Body of pancreas (tissue), 4 donors: ENCODE data around the gene POLR1G. TPM values are rescaled to one million over a fixed set of nuclear protein-coding genes. Genes with fewer than 3 reads are reported as not detected.
"Not testable (repeated sequence)": the region's sequence is repeated elsewhere in the genome, so short reads cannot be mapped to it uniquely, and the experiment has no call there.

Experiments used
- ATAC-seq: fragments of 150-250 bp; one replicate; pipeline ENCODE4 v1.9.1; 2016
- DNase-seq, 4 donors: peaks; one replicate each; pipeline ENCODE4 v3.0.0-alpha.2; 2019
- H3K27ac ChIP-seq, 4 donors: fragments of 200-600 bp; sonication (generic); 1 replicate in 3 of 4; 2 replicates in 1 of 4; pipeline versions ENCODE4 v1.5.1 to v1.6.1; 2016 to 2019; ENCODE audit warnings: mild to moderate bottlenecking in 1 of 4, mixed read lengths in 1 of 4, moderate library complexity in 1 of 4
- H3K27me3 ChIP-seq, 2 donors: fragments of 200-600 bp; sonication (generic); one replicate each; pipeline ENCODE4 v1.6.0; 2016; ENCODE audit warnings: mild to moderate bottlenecking in 1 of 2
- H3K36me3 ChIP-seq, 2 donors: fragments of 200-600 bp; sonication (generic); replicated peaks in 1 of 2; 2 replicates each; pipeline ENCODE4 v1.5.1; 2016; ENCODE audit warnings: low read depth in 2 of 2; ENCODE audit not compliant: insufficient read depth in 1 of 2
- H3K4me1 ChIP-seq: fragments of 200-600 bp; sonication (generic); one replicate; pipeline ENCODE4 v1.6.0; 2016
- H3K4me3 ChIP-seq, 2 donors: fragments of 200-600 bp; sonication (generic); 1 replicate in 1 of 2; 2 replicates in 1 of 2; pipeline ENCODE4 v1.5.1; 2016 to 2019
- H3K9me3 ChIP-seq, 3 donors: fragments of 200-600 bp; sonication (generic); 1 replicate in 2 of 3; 2 replicates in 1 of 3; pipeline ENCODE4 v1.5.1; 2016
- CTCF ChIP-seq, 7 experiments: fragments of 450-650 bp in 4 of 7; fragments of 200-600 bp in 3 of 7; sonication (generic) in 3 of 7; IDR thresholded peaks; one replicate each; pipeline ENCODE4 v1.5.1; 2016 to 2019; ENCODE audit warnings: antibody characterized with exemption in 7 of 7
- POLR2A ChIP-seq, 3 donors: fragments of 450-650 bp; IDR thresholded peaks; one replicate each; pipeline ENCODE4 v1.6.1; 2016; ENCODE audit warnings: antibody characterized with exemption in 3 of 3, mild to moderate bottlenecking in 2 of 3
- WGBS, 2 donors: methylation state at CpG; one replicate each; pipeline ENCODE4 v1.1.5; 2017; 5-methylcytosine and 5-hydroxymethylcytosine counted together
- intact Hi-C: fragments of 100-400 bp; cut with DNase I; formaldehyde crosslinking; loops from one replicate; pipeline ENCODE4 v1.15.1; 2023
- total RNA-seq, 2 donors: library from RNA; depleted of rRNA; stranded (reverse); fragments of >200 nt; gene quantifications; one replicate each; pipeline ENCODE4 v1.1.0, GENCODE V29; 2016

Gene POLR1G
- total RNA-seq, 2 donors from 2014 or later: 1.8 to 2.0 TPM

DNA sequence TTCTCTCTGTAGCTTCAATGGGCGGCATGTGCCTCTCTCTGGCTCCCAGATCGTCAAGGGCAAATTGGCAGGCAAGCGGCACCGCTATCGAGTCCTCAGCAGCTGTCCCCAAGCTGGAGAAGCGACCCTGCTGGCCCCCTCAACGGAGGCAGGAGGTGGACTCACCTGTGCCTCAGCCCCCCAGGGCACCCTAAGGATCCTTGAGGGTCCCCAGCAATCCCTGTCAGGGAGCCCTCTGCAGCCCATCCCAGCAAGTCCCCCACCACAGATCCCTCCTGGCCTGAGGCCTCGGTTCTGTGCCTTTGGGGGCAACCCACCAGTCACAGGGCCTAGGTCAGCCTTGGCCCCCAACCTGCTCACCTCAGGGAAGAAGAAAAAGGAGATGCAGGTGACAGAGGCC lies 1.7 kb downstream of the POLR1G start:
- WGBS, 2 donors: 83 to 87% methylated on average over 7 to 8 of the region's 8 CpGs
- intact Hi-C loops: no loop called here

GRCh38 chr19:45408830-45409556 lies 2.5 kb downstream of the POLR1G start:
- Histone ChIP-seq H3K27ac (no peak overlapping the region), H3K36me3 (no peaks in the 10 kb centered on the region), H3K27me3 (no peaks in the 10 kb centered on the region), H3K4me1 (peaks cover 24% of the 10 kb centered on the region), H3K9me3 (no peaks in the 10 kb centered on the region), H3K4me3 (no peak overlapping the region)
- ATAC-seq (no peak), DNase-seq (no peak)
- intact Hi-C loops: no loop called here
- WGBS, 2 donors: 79 to 84% methylated on average over 15 of the region's 15 CpGs
- TF ChIP-seq CTCF (IDR thresholded peaks at IDR 0.05) (no peak), POLR2A (IDR thresholded peaks at IDR 0.05) (no peak)

More for the DNA sequence above, 1.7 kb downstream of the POLR1G start:
- Histone ChIP-seq H3K27me3 (no peaks in the 10 kb centered on the region), H3K4me1 (peaks cover 33% of the 10 kb centered on the region), H3K36me3 (no peaks in the 10 kb centered on the region), H3K9me3 (no peaks in the 10 kb centered on the region), H3K27ac (no peak overlapping the region), H3K4me3 (no peak overlapping the region)
- DNase-seq (no peak), ATAC-seq (no peak)
- no peak for TF ChIP-seq CTCF (IDR thresholded peaks at IDR 0.05)
- no peak for TF ChIP-seq POLR2A (IDR thresholded peaks at IDR 0.05)

DNA sequence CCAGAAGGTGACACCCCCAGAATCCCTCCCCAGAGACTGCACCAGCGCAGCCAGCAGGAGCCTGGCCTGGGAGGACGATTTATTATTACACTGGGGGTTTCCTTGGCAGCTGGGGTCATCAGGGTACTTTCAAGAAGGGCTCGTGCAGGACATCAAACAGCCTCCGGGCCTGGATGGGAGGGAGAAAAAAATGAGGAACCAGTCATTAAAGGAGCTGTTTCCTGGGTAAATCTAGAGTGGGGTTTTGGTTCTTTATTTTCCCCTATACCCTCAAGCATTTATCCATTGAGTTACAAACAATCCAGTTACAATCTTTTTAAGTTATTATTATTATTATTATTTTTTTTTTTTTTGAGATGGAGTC lies 3.1 kb downstream of the POLR1G start:
- Histone ChIP-seq H3K27me3 (no peaks in the 10 kb centered on the region), H3K27ac (no peak overlapping the region), H3K4me3 (no peak overlapping the region), H3K9me3 (no peaks in the 10 kb centered on the region), H3K4me1 (peaks cover 18% of the 10 kb centered on the region), H3K36me3 (no peaks in the 10 kb centered on the region)
- 60 to 73% methylated on average over 4 of the region's 4 CpGs for WGBS, 2 donors
- ATAC-seq: no peak
- intact Hi-C loops: no loop called here
- TF ChIP-seq POLR2A (IDR thresholded peaks at IDR 0.05): no peak
- no peak for DNase-seq

- ATAC-seq, intact Hi-C loops, H3K36me3 ChIP-seq, H3K9me3 ChIP-seq, H3K4me3 ChIP-seq, H3K27ac ChIP-seq, DNase-seq, H3K27me3 ChIP-seq: not testable (repeated sequence)
- 87 to 89% methylated on average over 4 of the region's 4 CpGs for WGBS, 2 donors
- peaks cover 15% of the 10 kb centered on the region for H3K4me1 ChIP-seq
Observed at GRCh38 chr19:45410330-45410729, 3.9 kb downstream of the POLR1G start.

GRCh38 chr19:45413497-45413896 lies 7.1 kb downstream of the POLR1G start:
- H3K4me3 ChIP-seq: no peak overlapping the region
- WGBS, 2 donors: 88 to 98% methylated on average over 6 of the region's 6 CpGs
- H3K36me3 ChIP-seq: no peaks in the 10 kb centered on the region
- ATAC-seq (no peak), DNase-seq (no peak)
- TF ChIP-seq POLR2A (IDR thresholded peaks at IDR 0.05) (no peak), CTCF (IDR thresholded peaks at IDR 0.05) (no peak)
- no peaks in the 10 kb centered on the region for H3K9me3 ChIP-seq
- no peak overlapping the region for H3K27ac ChIP-seq
- intact Hi-C loops: no loop called here
- H3K27me3 ChIP-seq: no peaks in the 10 kb centered on the region
- H3K4me1 ChIP-seq: no peaks in the 10 kb centered on the region

DNA sequence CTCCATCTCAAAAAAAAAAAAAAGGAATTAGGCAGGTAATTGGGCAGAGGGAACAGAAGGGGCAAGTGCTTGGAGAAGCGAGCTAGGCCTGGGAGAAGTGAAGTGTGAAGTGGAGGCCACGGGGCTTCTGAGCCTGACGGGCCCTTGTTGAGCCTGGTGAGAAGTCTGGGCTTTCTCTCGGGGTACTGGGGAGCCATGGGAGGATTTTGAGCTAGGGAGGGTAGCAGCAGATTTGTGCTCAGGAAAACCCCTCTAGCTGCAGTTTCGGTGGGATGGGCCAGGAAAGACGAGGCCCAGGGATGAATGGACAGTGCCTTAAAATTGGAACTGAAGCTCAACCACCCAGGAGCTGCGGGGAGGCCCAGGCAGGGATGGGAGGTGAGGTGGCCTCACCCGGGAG lies 8.0 kb downstream of the POLR1G start:
- intact Hi-C loops: no loop called here
- H3K27me3 ChIP-seq: no peaks in the 10 kb centered on the region
- no peak overlapping the region for H3K27ac ChIP-seq
- ATAC-seq: no peak
- no peaks in the 10 kb centered on the region for H3K36me3 ChIP-seq
- DNase-seq: no peak
- no peaks in the 10 kb centered on the region for H3K4me1 ChIP-seq
- H3K4me3 ChIP-seq: no peak overlapping the region
- 88 to 94% methylated on average over 7 to 8 of the region's 8 CpGs for WGBS, 2 donors
- no peak for TF ChIP-seq CTCF (IDR thresholded peaks at IDR 0.05)
- TF ChIP-seq POLR2A (IDR thresholded peaks at IDR 0.05): no peak
- H3K9me3 ChIP-seq: no peaks in the 10 kb centered on the region
